Erythroblast (primary cell): ENCODE measurements around the gene BTBD1.

Source experiments
- GATA1 ChIP-seq: IDR thresholded peaks from 2 replicates; pipeline ENCODE4 v1.6.1; 2011; ENCODE audit warnings: low read depth, mild to moderate bottlenecking, control low read depth, low read length, moderate library complexity
- POLR2A ChIP-seq: IDR thresholded peaks from 2 replicates; pipeline ENCODE4 v1.6.1; 2011; ENCODE audit warnings: mild to moderate bottlenecking, low read length

- TF ChIP-seq POLR2A (peak; percentile 91), GATA1 (no peak)
Measured at GRCh38 chr15:83092309-83092976, 25.4 kb upstream of the BTBD1 start.
